ENCODE results near the gene LHFPL3. TPM values are rescaled to one million over a fixed set of nuclear protein-coding genes. Genes with fewer than 3 reads are reported as not detected.

Gene LHFPL3
- total RNA-seq, 1 experiment from 2014 or later = not detected

- no peak overlapping the region for H3K23ac ChIP-seq (ENCODE audit: insufficient read length, low read depth, low read length)
- H3K27ac ChIP-seq (ENCODE audit: insufficient read length, low read depth, low read length) = no peak overlapping the region
- no peaks in the 10 kb centered on the region for H3K9me3 ChIP-seq (ENCODE audit: control insufficient read depth, low read depth, low read length)
- Mint-ChIP-seq H3K36me3 (ENCODE audit: insufficient read depth in 1 of 3, low read depth in 3 of 3) (peaks cover 0 to 10% (median 0%) of the 10 kb centered on the region in 3 experiments; a peak in 2 of 7 replicates), H3K4me3 (no peak overlapping the region), H3K27ac (no peak overlapping the region), H3K4me1 (no peaks in the 10 kb centered on the region), H3K9me3 (peaks cover 0 to 12% of the 10 kb centered on the region in 2 experiments; a peak in 2 of 5 replicates), H3K27me3 (ENCODE audit: low read depth) (no peaks in the 10 kb centered on the region; the same call in none of the 2 replicates)
- no peak overlapping the region for H3K18ac ChIP-seq (ENCODE audit: insufficient read length, low read depth, low read length)
- H2BK120ac ChIP-seq (ENCODE audit: low read depth, low read length, poor library complexity, severe bottlenecking) = no peak overlapping the region
- H4K91ac ChIP-seq (ENCODE audit: insufficient read length, low read depth, low read length) = no peak overlapping the region
- DNase-seq = no peak
- H4K8ac ChIP-seq (replicated peaks; ENCODE audit: insufficient read length, low read depth, low read length) = no peak overlapping the region
- H3K79me1 ChIP-seq (ENCODE audit: insufficient read depth, low read depth, low read length, poor library complexity, severe bottlenecking) = no peaks in the 10 kb centered on the region
- H3K4me1 ChIP-seq (ENCODE audit: insufficient read depth, low read length) = no peaks in the 10 kb centered on the region
- no peak overlapping the region for H3K4ac ChIP-seq (ENCODE audit: low read depth, low read length)
- H3K14ac ChIP-seq (ENCODE audit: insufficient read depth, low read length) = no peak overlapping the region
- no peak overlapping the region for H2AK5ac ChIP-seq (ENCODE audit: insufficient read length, low read length)
- no peak overlapping the region for H2BK20ac ChIP-seq (ENCODE audit: low read depth, low read length, poor library complexity, severe bottlenecking)
- H4K5ac ChIP-seq (ENCODE audit: insufficient read length, low read depth, low read length) = no peak overlapping the region
- no peak overlapping the region for H3K4me2 ChIP-seq (ENCODE audit: insufficient read depth, insufficient read length, low read length)
- H4K20me1 ChIP-seq (ENCODE audit: control insufficient read depth, insufficient read depth, insufficient read length) = no peaks in the 10 kb centered on the region
- no peak overlapping the region for H3K9ac ChIP-seq (ENCODE audit: extremely low read depth, insufficient read length, low read length)
- no CpG with 5 or more reads among the region's 4 CpGs for WGBS (ENCODE audit: extremely low coverage, insufficient read length, low lambda C conversion rate)
- no peak overlapping the region for H2BK15ac ChIP-seq (ENCODE audit: low read depth, low read length)
- H2AFZ ChIP-seq (ENCODE audit: low read length) = no peak overlapping the region
- H3K56ac ChIP-seq (ENCODE audit: insufficient read length, low read depth, low read length) = no peak overlapping the region
- TF ChIP-seq CTCF (conservative IDR thresholded peaks at IDR 0.05) = no peak
- H3K23me2 ChIP-seq (ENCODE audit: insufficient read length, low read depth, low read length, poor library complexity, severe bottlenecking) = no peaks in the 10 kb centered on the region
- no peak overlapping the region for H2BK5ac ChIP-seq (ENCODE audit: insufficient read length, low read length)
- H3K27me3 ChIP-seq (ENCODE audit: insufficient read depth, low read length) = no peaks in the 10 kb centered on the region
- no peak overlapping the region for H2BK12ac ChIP-seq (ENCODE audit: insufficient read length, low read depth, low read length)
- no peaks in the 10 kb centered on the region for H3K79me2 ChIP-seq (ENCODE audit: insufficient read depth, low read length)
- H3T11ph ChIP-seq (ENCODE audit: low read length) = no peak overlapping the region
These were observed 209.7 kb downstream of the LHFPL3 start for GRCh38 chr7:104538152-104538551.
